ENCODE measurements around the gene SAMM50.

Gene SAMM50

GRCh38 chr22:44039566-44040171 lies 84.4 kb downstream of the SAMM50 start:
- no peak for DNase-seq (ENCODE audit: low read depth)
- H3K4me3 ChIP-seq (ENCODE audit: control insufficient read depth, low read depth, low read length) = no peak overlapping the region
- no peak for TF ChIP-seq CTCF (conservative IDR thresholded peaks at IDR 0.05; ENCODE audit: control insufficient read depth, insufficient read depth, low read depth, low read length)

GRCh38 chr22:44042249-44043218 lies 87.3 kb downstream of the SAMM50 start:
- peak; percentile 45 for DNase-seq (ENCODE audit: low read depth)
- no peak overlapping the region for H3K4me3 ChIP-seq (ENCODE audit: control insufficient read depth, low read depth, low read length)
- no peak for TF ChIP-seq CTCF (conservative IDR thresholded peaks at IDR 0.05; ENCODE audit: control insufficient read depth, insufficient read depth, low read depth, low read length)

DNA sequence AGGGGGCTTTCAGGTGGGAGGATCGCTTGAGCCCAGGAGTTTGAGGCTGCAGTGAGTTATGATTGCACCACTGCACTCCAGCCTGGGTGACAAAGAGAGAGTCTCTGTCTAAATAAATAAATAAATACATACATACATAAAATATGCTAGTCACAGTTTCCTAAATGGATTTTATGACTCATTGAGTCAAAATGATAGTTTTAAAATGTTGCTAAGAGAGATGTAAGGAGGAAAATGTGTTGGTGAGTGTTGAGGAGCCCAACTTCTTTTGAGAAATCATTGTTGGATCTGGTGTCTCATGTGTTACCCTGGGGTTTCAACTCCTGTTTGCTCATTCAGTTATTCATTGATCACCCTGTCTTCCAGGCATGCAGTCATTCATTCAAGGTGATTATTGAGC lies 89.9 kb downstream of the SAMM50 start:
- no peak overlapping the region for H3K4me3 ChIP-seq (ENCODE audit: control insufficient read depth, low read depth, low read length)
- no peak for TF ChIP-seq CTCF (conservative IDR thresholded peaks at IDR 0.05; ENCODE audit: control insufficient read depth, insufficient read depth, low read depth, low read length)
- DNase-seq (ENCODE audit: low read depth) = peak; percentile 40
